Stimulated activated CD8-positive, alpha-beta memory T cell treated with anti-CD3 and anti-CD28 coated beads, Interleukin-12 subunit alpha, Interleukin-12 subunit beta, amount 100 ng/mL, for 4 hours (primary cell): ENCODE results near the gene SLC25A52.
"Not testable (repeated sequence)": the region's sequence is repeated elsewhere in the genome, so short reads cannot be mapped to it uniquely, and the experiment has no call there.

ENCODE experiments used
- DNase-seq: peaks from one replicate; pipeline ENCODE4 v3.0.0-alpha.2; 2020; ENCODE audit warnings: low read depth

Gene SLC25A52

GRCh38 chr18:31740180-31740579 is 20.5 kb downstream of the SLC25A52 start:
- no peak for DNase-seq

- no peak for DNase-seq
These were observed 21.0 kb downstream of the SLC25A52 start for GRCh38 chr18:31739651-31740050.

- DNase-seq, result no peak
These were observed 21.9 kb downstream of the SLC25A52 start for GRCh38 chr18:31738460-31739407.

- no peak for DNase-seq
These were observed 24.1 kb downstream of the SLC25A52 start for GRCh38 chr18:31736630-31737029.

GRCh38 chr18:31731628-31732027 is 29.1 kb downstream of the SLC25A52 start:
- no peak for DNase-seq

DNA sequence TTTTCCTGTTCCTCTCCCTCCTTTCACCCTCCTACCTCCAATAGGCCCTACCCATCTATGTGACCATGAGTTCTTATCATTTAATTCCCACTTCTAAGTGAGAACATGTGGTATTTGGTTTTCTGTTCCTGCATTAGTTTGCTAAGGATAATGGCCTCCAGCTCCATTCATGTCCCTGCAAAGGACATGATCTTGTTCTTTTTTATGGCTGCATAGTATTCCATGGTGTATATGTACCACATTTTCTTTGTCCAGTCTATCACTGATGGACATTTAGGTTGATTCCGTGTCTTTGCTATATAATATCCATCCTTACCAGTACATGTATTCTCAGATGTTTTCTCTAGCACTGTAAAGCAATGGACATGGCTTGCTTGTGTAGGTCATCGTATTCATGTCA is 31.5 kb downstream of the SLC25A52 start:
- not testable (repeated sequence) for DNase-seq

GRCh38 chr18:31723990-31724711 is 36.5 kb downstream of the SLC25A52 start:
- no peak for DNase-seq

GRCh38 chr18:31723639-31723989 is 37.1 kb downstream of the SLC25A52 start:
- DNase-seq, result no peak

DNA sequence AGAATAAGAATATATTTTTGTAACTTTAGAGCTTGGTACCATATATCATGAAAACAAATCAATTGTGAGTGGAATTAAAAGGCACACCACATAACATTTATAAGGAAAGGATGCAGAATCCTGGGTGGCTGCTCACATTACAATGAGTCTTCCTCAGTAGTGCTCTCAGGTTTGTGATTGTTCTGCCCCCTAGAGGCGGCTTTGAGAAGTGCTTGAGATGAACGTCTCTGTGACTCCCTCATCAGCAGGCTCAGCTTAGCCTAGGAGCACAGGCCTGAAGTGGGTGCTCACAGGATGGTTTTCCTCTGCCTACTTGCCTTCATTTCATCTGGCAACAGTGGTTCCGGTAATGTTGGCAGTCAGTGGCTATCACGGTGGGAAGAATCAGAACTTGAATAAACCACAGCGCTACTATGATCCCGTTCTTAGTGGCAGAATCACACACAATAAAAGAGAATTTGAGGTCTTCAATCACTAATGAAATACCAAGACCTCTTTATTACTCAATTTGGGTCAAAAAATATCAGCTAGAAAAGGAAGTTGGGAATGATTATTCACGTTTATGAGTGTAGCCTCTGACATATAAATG is 38.2 kb downstream of the SLC25A52 start:
- DNase-seq, result peak; percentile 11

DNA sequence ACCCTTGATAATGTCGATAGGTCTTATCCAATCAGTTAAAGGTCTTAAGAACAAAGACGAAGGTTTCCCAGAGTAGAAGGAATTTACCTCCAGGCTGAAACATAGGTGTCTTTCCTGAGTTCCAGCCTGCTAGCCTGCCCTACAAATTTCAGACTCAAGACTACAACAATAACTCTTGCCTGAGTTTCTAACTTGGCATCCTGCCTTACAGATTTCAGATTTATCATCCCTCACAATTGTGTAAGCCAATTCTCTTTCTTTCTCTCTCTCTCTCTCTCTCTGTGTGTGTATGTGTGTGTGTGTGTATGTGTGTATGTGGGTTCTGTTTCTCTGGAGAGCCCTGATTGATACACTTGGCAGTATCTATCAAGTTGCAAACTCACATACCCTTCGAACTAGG is 39.1 kb downstream of the SLC25A52 start:
- DNase-seq, result no peak

DNA sequence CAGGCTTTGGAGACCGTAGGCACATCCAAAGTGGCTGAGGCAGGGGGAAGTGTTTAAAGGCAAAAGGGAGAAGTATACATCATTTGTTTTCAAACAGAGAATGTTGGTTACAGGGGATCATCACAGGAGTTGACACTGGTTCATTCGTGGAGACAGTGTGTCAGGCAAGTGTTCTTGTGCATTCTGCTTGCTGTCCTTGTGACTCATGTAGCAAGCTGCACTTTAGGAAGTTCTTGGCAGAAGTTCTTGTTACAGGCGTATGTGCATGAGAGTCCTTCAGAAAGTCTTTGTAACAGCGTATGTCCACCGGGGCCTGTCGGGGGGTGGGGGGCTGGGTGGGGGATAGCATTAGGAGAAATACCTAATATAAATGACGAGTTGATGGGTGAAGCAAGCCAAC is 39.8 kb downstream of the SLC25A52 start:
- DNase-seq, result no peak

DNA sequence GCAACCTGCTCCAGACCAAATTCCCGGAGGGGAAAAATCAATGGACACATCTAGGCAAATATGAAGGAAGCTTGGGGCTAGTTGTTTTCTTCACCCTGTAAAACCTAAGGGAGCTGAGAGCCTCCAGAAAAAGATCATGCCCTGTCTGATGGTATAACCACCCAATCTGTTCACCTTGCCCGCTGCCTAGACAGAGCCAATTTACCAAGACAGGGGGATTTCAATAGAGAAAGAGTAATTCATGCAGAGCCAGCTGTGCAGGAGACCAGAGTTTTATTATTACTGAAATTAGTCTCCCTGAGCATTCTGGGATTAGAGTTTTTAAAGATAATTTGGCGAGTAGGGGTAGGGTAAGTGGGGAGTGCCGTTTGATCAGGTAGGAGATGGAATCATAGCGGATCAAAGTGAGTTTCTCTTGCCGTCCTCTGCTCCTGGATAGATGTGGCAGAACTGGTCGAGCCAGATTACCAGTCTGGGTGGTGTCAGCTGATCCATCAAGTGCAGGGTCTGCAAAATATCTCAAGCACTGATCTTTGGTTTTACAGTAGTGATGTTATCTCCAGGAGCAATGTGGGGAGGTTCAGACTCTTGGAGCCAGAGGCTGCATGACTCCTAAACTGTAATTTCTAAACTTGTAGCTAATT is 41.2 kb downstream of the SLC25A52 start:
- DNase-seq, result no peak

- DNase-seq, result no peak
These were observed 42.3 kb downstream of the SLC25A52 start for GRCh38 chr18:31718386-31718785.

GRCh38 chr18:31716362-31716761 is 44.3 kb downstream of the SLC25A52 start:
- no peak for DNase-seq

- DNase-seq, result no peak
These were observed 49.1 kb downstream of the SLC25A52 start for GRCh38 chr18:31711365-31712172.

GRCh38 chr18:31710826-31711225 is 49.9 kb downstream of the SLC25A52 start:
- DNase-seq, result no peak
